ENCODE data around the gene CARD18.
"Not testable (repeated sequence)": the region's sequence is repeated elsewhere in the genome, so short reads cannot be mapped to it uniquely, and the experiment has no call there.

CARD18 gene

GRCh38 chr11:105132716-105133511 is 6.7 kb downstream of the CARD18 start:
- no peak for FAIRE-seq

- no peak for FAIRE-seq
These were observed 9.3 kb downstream of the CARD18 start for GRCh38 chr11:105130189-105130813.

GRCh38 chr11:105124756-105125155 is 14.8 kb downstream of the CARD18 start:
- FAIRE-seq, result no peak

DNA sequence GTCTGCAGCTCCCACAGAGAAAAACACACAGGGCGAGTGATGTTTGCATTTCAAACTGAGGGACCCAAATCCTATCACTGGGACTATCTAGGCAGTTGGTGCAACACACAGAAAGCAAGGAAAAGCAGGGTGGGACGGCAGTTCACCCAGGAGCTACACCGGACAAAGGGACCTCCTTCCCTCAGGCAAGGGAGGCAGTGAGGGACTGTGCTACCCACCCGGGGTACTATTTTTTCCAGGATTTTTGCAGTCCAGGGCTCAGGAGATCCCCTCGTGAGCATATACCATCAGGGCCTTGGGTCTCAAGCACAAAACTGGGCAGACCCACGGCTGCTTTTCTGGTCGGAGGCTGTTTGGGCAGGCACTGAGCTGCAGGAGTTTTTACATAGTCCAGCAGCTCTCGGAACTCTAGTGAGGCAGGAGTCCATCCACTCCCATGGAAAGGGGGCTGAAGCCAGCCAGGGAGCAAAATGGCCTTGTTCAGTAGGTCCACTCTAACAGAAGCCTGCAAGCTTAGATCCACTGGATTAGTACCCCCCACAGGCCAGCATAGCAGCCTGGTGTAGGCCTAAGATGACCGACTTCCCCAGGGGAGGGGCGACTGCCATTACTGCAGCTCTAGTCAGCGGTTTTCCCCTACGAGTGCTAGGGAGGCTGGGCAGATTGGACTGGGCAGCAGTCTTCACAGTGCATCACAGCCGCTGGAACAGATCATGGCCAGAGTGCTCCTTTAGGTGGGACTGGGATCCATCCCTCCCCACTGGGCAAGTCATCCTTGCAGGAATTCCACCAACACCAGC is 28.2 kb downstream of the CARD18 start:
- FAIRE-seq, result no peak

DNA sequence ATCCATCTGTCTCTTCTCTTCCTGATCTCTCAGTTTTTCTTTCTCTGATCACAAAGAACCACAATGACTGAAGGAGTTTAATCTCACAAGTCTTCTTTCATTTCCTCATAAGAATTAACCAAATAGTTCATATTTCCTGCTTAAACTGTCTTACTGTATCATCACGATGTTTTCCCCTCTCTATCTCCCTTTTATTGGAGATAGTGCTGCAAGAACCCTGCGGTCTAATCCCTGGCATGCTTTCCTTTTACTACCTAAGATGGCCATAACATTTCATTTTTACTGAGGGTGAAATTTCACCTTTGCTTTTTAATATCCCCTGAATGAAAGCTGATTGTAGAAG is 28.9 kb downstream of the CARD18 start:
- FAIRE-seq, result no peak

DNA sequence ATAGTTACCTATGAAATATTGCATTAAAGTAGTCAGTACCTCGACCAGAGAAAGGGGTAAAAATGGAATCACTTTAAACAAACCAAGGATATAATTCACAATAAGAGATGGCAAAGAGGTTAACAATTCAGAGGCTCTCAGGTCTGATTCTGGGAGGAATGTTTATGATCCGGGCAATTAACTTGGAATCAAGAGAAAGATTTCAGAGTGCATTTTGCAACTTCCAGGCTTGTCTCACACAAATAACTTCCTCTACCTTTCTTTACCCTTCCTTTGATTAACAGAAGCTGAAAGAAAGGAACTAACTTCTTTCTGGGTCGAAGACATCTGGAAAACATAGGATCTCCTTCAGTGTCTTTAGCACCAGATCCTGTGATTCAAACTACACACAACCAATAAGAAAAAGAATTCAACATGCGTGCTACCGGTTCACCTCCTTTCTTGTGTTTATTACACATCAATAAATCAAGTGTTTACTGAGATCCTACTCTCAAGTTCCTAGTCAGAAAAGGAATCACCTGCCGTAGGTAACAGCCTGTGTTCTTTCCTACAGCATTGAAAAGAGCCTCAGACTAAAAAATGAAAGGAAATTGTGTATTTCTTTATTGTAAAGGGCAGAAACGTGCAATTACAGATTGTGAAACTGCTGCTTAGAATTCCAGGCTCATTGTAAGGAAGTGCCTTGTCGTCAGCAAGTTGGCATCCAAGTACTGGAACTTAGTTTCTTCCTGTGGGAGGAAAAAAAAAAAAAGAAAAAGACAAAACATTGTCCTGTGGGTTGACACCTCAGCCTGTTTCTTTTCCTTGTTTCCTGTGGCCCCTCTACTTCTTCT is 29.5 kb downstream of the CARD18 start:
- FAIRE-seq, result no peak

DNA sequence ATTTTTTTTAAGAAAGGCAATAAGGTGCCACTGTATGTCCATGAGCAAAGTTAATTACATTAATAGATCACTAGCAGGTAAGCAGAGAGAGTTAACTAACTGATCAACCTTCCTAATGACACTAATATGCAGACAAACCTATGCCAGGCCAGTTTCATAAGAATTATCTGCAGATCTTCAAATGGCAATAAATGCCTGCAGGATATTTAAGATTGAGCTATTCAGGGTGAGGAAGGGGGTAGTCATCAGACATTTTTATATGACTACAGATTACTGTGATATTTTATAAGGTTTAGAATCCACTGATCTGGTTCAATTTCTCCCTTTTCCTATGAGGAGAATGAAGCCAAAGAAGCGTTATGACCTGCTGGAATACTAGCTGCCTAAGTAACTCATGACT is 30.2 kb downstream of the CARD18 start:
- no peak for FAIRE-seq

DNA sequence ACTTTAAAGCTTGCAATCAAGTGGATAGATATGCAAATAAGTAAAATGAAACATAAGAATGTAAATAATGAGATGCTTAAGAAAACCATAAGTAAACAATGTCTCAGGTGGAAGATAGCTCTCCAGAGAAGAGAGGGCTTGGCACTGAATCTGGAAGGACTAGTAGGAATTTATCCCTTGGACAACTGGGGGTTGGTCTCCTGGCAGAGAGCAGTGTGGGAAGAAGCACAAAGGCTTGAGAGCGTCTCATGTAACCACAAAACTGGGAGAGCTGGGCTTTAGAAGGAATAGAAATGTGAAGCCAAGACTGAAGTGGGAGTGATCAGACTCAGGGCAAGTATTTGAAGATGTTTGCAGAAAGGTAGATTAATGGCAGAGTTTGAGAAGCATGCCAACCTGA is 31.3 kb downstream of the CARD18 start:
- FAIRE-seq, result no peak

GRCh38 chr11:105107226-105107825 is 32.2 kb downstream of the CARD18 start:
- FAIRE-seq, result not testable (repeated sequence)

GRCh38 chr11:105106140-105106539 is 33.4 kb downstream of the CARD18 start:
- FAIRE-seq, result no peak

DNA sequence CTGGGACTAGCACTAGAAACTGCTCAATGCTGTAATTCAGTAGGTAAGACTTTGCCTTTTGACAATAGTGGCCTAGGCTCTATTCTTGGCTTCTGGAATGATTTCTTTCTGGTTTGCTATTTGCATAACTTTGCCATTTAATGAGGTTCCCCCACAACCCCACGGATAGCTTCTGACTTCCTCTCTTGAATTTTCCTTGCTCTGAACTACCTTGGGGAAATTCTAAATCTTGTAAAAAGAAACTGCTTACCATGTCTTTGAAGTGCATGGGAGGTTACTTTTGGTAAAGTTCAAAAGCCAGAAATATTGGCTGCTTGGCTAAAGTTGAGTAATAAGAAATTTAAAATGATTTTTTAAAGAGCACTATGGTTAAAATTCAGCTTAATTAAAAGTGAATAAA is 35.3 kb downstream of the CARD18 start:
- FAIRE-seq, result no peak

GRCh38 chr11:105103336-105103735 is 36.2 kb downstream of the CARD18 start:
- FAIRE-seq, result no peak

DNA sequence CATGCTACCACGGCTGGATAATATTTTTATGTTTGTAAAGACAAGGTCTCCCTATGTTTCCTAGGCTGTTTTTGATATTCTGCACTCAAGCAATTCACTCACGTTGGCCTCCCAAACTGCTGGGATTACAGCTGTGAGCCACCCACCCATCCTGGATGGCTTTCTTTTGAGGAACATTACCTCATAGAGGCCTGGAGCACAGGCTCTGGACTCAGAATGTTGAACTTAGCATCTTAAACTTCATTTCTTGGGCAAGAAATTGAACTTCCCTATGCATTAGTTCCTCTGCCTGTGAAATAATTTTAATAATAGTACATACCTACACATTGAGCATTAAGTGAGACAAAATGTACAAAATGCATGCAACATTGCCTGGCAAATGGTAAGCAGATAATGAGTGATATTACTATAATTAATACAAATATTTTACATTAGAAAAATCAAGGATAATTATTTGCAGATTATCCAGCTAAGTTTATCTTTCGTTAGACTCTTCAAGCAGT is 37.4 kb downstream of the CARD18 start:
- not testable (repeated sequence) for FAIRE-seq

- FAIRE-seq, result no peak
These were observed 38.5 kb downstream of the CARD18 start for GRCh38 chr11:105100981-105101630.

GRCh38 chr11:105100206-105100605 is 39.4 kb downstream of the CARD18 start:
- no peak for FAIRE-seq

GRCh38 chr11:105099594-105099993 is 40.0 kb downstream of the CARD18 start:
- FAIRE-seq, result not testable (repeated sequence)

- no peak for FAIRE-seq
These were observed 47.0 kb downstream of the CARD18 start for GRCh38 chr11:105092256-105093239.
